GM23338 (cell line): ENCODE measurements around the gene PPM1H. TPM values are rescaled to one million over a fixed set of nuclear protein-coding genes. Genes with fewer than 3 reads are reported as not detected.

Experiments
- ATAC-seq: fragments of 200-7000 bp; cut with Tn5 transposase; 3 replicates; pipeline ENCODE4 v1.9.1; 2020
- DNase-seq: peaks from one replicate; pipeline ENCODE4 v3.0.0-alpha.2; 2015; ENCODE audit warnings: low spot score
- H2AFZ ChIP-seq: fragments of 200-600 bp; sonication (generic); 2 replicates; pipeline ENCODE4 v1.8.0; 2016; ENCODE audit warnings: antibody characterized with exemption, mild to moderate bottlenecking, moderate library complexity
- H3F3A ChIP-seq: fragments of 200-600 bp; sonication (generic); replicated peaks from 2 replicates; pipeline ENCODE4 v1.8.0; 2017; ENCODE audit warnings: antibody characterized with exemption, mixed run types, low read depth
- H3K27ac ChIP-seq: fragments of 200-600 bp; sonication (generic); 2 replicates; pipeline ENCODE4 v1.6.1; 2016; ENCODE audit warnings: low read depth
- H3K27me3 ChIP-seq: fragments of 200-600 bp; sonication (generic); 2 replicates; pipeline ENCODE4 v1.8.0; 2016; ENCODE audit warnings: mild to moderate bottlenecking, mixed run types, moderate library complexity; ENCODE audit not compliant: insufficient read depth
- H3K36me3 ChIP-seq: fragments of 200-600 bp; sonication (generic); 2 replicates; pipeline ENCODE4 v1.8.0; 2016; ENCODE audit warnings: mild to moderate bottlenecking; ENCODE audit not compliant: insufficient read depth
- H3K4me1 ChIP-seq: fragments of 200-600 bp; sonication (generic); 2 replicates; pipeline ENCODE4 v1.8.0; 2016; ENCODE audit warnings: mild to moderate bottlenecking, moderate library complexity; ENCODE audit not compliant: insufficient read depth
- H3K4me2 ChIP-seq: fragments of 200-600 bp; sonication (generic); 2 replicates; pipeline ENCODE4 v1.7.1; 2017; ENCODE audit warnings: mixed run types
- H3K4me3 ChIP-seq: fragments of 200-600 bp; sonication (generic); 2 replicates; pipeline ENCODE4 v1.6.1; 2016; ENCODE audit warnings: mixed run types
- H3K79me2 ChIP-seq: fragments of 200-600 bp; sonication (generic); replicated peaks from 2 replicates; pipeline ENCODE4 v1.8.0; 2017; ENCODE audit warnings: mild to moderate bottlenecking; ENCODE audit not compliant: insufficient read depth
- H3K9me2 ChIP-seq: fragments of 200-600 bp; sonication (generic); 2 replicates; pipeline ENCODE4 v1.8.0; 2017; ENCODE audit not compliant: insufficient read depth
- H4K20me1 ChIP-seq: fragments of 200-600 bp; sonication (generic); replicated peaks from 2 replicates; pipeline ENCODE4 v1.8.0; 2017; ENCODE audit warnings: mild to moderate bottlenecking; ENCODE audit not compliant: insufficient read depth
- H3K27ac Mint-ChIP-seq: 2 replicates; pipeline ENCODE4 v1.8.0; 2020; ENCODE audit warnings: inconsistent platforms, mild to moderate bottlenecking, moderate library complexity, mixed read lengths
- H3K27me3 Mint-ChIP-seq: 3 replicates; pipeline ENCODE4 v1.8.0; 2022; ENCODE audit warnings: low read depth, mild to moderate bottlenecking, moderate library complexity, mixed read lengths, inconsistent platforms; ENCODE audit not compliant: insufficient read depth, poor library complexity
- H3K36me3 Mint-ChIP-seq: 3 replicates; pipeline ENCODE4 v1.8.0; 2021; ENCODE audit warnings: low read depth, mild to moderate bottlenecking, inconsistent platforms, moderate library complexity, mixed read lengths
- H3K4me1 Mint-ChIP-seq: 3 replicates; pipeline ENCODE4 v1.8.0; 2020; ENCODE audit warnings: mild to moderate bottlenecking, inconsistent platforms, mixed read lengths
- H3K4me3 Mint-ChIP-seq: 3 replicates; pipeline ENCODE4 v1.8.0; 2021; ENCODE audit warnings: moderate library complexity, mild to moderate bottlenecking, inconsistent platforms, mixed read lengths
- H3K9me3 Mint-ChIP-seq: 3 replicates; pipeline ENCODE4 v1.8.0; 2020; ENCODE audit warnings: moderate library complexity, mild to moderate bottlenecking, inconsistent platforms, mixed read lengths
- CREB1 ChIP-seq: fragments of 250-450 bp; sonication (Bioruptor Pico); IDR thresholded peaks from 2 replicates; pipeline ENCODE4 v1.5.0; 2020; ENCODE audit warnings: low read depth, mild to moderate bottlenecking, moderate library complexity
- EZH2 ChIP-seq: fragments of 200-600 bp; sonication (generic); IDR thresholded peaks from one replicate; pipeline ENCODE4 v1.8.0; 2017; ENCODE audit warnings: antibody characterized with exemption, mild to moderate bottlenecking, low read depth; ENCODE audit not compliant: unreplicated experiment
- EZH2phosphoT487 ChIP-seq: fragments of 200-600 bp; sonication (generic); IDR thresholded peaks from one replicate; pipeline ENCODE4 v1.8.1; 2018; ENCODE audit warnings: antibody characterized with exemption; ENCODE audit not compliant: unreplicated experiment
- JUNB ChIP-seq: IDR thresholded peaks from one replicate; pipeline ENCODE4 v1.6.1; 2016; ENCODE audit warnings: antibody characterized with exemption; ENCODE audit not compliant: unreplicated experiment
- NANOG ChIP-seq: IDR thresholded peaks from 2 replicates; pipeline ENCODE4 v1.6.1; 2016; ENCODE audit warnings: antibody characterized with exemption, borderline replicate concordance
- POLR2AphosphoS5 ChIP-seq: IDR thresholded peaks from 2 replicates; pipeline ENCODE4 v1.6.1; 2016; ENCODE audit warnings: antibody characterized with exemption, low read depth
- STAT1 ChIP-seq: IDR thresholded peaks from one replicate; pipeline ENCODE4 v1.6.1; 2016; ENCODE audit warnings: antibody characterized with exemption; ENCODE audit not compliant: unreplicated experiment
- ZNF114 ChIP-seq: fragments of 250-450 bp; sonication (Bioruptor Pico); IDR thresholded peaks from 2 replicates; pipeline ENCODE4 v1.5.0; 2020; ENCODE audit warnings: mild to moderate bottlenecking, moderate library complexity
- ZNF331 ChIP-seq: fragments of 250-450 bp; sonication (Bioruptor Pico); IDR thresholded peaks from 2 replicates; pipeline ENCODE4 v1.5.0; 2020; ENCODE audit warnings: low read depth, mild to moderate bottlenecking, moderate library complexity
- polyA plus RNA-seq: library from polyadenylated mRNA; unstranded; fragments of >200 nt; fragmentation: Nextera tagmentation; extraction: Ambion mirVana; gene quantifications from 2 replicates; pipeline ENCODE4 v1.2.1, GENCODE V29; 2016
- total RNA-seq: library from RNA; depleted of rRNA; stranded (reverse); fragments of >200 nt; shearing (Covaris generic); gene quantifications from 2 replicates; pipeline ENCODE4 v1.2.3, GENCODE V29; 2014
- TF ChIP-seq, protein P1 (sequence below): IDR thresholded peaks from 2 replicates; pipeline ENCODE4 v1.6.1; 2016; ENCODE audit warnings: antibody characterized with exemption
- TF ChIP-seq, protein P2 (sequence below): fragments of 250-450 bp; sonication (Bioruptor Pico); IDR thresholded peaks from 2 replicates; pipeline ENCODE4 v1.5.0; 2020; ENCODE audit warnings: mild to moderate bottlenecking, moderate library complexity
- TF ChIP-seq, protein P3 (sequence below), 2 experiments: fragments of 200-600 bp in 1 of 2; sonication (generic) in 1 of 2; conservative IDR thresholded peaks; 2 replicates each; pipeline versions ENCODE4 v1.5.1 to v1.6.1; 2016 to 2017; ENCODE audit warnings: antibody characterized with exemption in 2 of 2, low read depth in 2 of 2, mild to moderate bottlenecking in 2 of 2, moderate library complexity in 1 of 2
- TF ChIP-seq, protein P4 (sequence below): IDR thresholded peaks from one replicate; pipeline ENCODE4 v1.6.1; 2018; ENCODE audit warnings: antibody characterized with exemption; ENCODE audit not compliant: unreplicated experiment

Gene PPM1H
- total and polyA plus RNA-seq, 2 experiments from 2014 or later, result 11.4 to 41.2 TPM

DNA sequence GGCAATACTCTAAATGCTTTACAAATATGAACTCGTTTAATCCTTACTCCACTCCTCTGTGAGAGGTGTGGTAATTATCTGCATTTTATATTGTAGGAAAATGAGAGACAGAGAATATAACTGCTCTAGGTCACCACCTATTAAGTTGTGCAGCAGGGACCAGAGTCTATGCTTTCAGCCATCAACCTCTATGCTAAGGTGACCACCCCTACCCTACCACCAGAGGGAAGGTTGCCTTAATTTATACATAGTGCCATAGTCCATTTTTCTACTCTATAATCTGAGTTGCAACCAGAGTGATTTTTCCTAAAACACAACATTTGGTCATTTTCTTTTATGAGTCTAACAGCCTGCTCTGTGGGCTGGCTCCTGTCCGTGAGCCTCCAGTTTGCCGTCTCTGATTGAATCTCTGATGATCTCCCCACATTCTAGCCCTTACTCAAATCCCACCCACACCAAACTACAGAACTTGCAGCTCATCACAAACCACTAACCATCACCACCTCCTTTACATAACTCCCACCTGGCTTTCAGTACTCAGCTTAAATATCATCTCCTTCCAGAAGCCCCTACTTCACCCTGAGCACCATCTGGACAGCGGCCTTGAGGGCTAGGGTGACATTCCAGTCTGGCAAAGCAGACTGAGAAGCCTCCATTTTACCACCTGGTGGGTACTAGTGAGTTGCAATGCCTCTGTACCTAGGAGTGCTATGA lies 126.6 kb downstream of the PPM1H start:
- H3K9me3 Mint-ChIP-seq, result no peaks in the 10 kb centered on the region
- Histone ChIP-seq H3K36me3 (no peaks in the 10 kb centered on the region), H3K79me2 (0 out of 2 replicates have a peak, but pooled peaks cover 7% of the 10 kb centered on the region), H3K4me2 (no peak overlapping the region), H3K4me1 (no peaks in the 10 kb centered on the region), H3K27me3 (no peaks in the 10 kb centered on the region), H3K27ac (no peak overlapping the region), H3K4me3 (no peak overlapping the region), H3F3A (no peaks in the 10 kb centered on the region), H2AFZ (no peak overlapping the region), H3K9me2 (no peaks in the 10 kb centered on the region), H4K20me1 (no peaks in the 10 kb centered on the region)
- DNase-seq (no peak), ATAC-seq (no peak)
- H3K36me3 Mint-ChIP-seq, result peaks cover 5% of the 10 kb centered on the region
- TF ChIP-seq, protein P1, sequence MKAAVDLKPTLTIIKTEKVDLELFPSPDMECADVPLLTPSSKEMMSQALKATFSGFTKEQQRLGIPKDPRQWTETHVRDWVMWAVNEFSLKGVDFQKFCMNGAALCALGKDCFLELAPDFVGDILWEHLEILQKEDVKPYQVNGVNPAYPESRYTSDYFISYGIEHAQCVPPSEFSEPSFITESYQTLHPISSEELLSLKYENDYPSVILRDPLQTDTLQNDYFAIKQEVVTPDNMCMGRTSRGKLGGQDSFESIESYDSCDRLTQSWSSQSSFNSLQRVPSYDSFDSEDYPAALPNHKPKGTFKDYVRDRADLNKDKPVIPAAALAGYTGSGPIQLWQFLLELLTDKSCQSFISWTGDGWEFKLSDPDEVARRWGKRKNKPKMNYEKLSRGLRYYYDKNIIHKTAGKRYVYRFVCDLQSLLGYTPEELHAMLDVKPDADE, result no peak
- no peak for TF ChIP-seq EZH2phosphoT487
- TF ChIP-seq JUNB, result no peak
- no peak for TF ChIP-seq NANOG
- TF ChIP-seq, protein P2, sequence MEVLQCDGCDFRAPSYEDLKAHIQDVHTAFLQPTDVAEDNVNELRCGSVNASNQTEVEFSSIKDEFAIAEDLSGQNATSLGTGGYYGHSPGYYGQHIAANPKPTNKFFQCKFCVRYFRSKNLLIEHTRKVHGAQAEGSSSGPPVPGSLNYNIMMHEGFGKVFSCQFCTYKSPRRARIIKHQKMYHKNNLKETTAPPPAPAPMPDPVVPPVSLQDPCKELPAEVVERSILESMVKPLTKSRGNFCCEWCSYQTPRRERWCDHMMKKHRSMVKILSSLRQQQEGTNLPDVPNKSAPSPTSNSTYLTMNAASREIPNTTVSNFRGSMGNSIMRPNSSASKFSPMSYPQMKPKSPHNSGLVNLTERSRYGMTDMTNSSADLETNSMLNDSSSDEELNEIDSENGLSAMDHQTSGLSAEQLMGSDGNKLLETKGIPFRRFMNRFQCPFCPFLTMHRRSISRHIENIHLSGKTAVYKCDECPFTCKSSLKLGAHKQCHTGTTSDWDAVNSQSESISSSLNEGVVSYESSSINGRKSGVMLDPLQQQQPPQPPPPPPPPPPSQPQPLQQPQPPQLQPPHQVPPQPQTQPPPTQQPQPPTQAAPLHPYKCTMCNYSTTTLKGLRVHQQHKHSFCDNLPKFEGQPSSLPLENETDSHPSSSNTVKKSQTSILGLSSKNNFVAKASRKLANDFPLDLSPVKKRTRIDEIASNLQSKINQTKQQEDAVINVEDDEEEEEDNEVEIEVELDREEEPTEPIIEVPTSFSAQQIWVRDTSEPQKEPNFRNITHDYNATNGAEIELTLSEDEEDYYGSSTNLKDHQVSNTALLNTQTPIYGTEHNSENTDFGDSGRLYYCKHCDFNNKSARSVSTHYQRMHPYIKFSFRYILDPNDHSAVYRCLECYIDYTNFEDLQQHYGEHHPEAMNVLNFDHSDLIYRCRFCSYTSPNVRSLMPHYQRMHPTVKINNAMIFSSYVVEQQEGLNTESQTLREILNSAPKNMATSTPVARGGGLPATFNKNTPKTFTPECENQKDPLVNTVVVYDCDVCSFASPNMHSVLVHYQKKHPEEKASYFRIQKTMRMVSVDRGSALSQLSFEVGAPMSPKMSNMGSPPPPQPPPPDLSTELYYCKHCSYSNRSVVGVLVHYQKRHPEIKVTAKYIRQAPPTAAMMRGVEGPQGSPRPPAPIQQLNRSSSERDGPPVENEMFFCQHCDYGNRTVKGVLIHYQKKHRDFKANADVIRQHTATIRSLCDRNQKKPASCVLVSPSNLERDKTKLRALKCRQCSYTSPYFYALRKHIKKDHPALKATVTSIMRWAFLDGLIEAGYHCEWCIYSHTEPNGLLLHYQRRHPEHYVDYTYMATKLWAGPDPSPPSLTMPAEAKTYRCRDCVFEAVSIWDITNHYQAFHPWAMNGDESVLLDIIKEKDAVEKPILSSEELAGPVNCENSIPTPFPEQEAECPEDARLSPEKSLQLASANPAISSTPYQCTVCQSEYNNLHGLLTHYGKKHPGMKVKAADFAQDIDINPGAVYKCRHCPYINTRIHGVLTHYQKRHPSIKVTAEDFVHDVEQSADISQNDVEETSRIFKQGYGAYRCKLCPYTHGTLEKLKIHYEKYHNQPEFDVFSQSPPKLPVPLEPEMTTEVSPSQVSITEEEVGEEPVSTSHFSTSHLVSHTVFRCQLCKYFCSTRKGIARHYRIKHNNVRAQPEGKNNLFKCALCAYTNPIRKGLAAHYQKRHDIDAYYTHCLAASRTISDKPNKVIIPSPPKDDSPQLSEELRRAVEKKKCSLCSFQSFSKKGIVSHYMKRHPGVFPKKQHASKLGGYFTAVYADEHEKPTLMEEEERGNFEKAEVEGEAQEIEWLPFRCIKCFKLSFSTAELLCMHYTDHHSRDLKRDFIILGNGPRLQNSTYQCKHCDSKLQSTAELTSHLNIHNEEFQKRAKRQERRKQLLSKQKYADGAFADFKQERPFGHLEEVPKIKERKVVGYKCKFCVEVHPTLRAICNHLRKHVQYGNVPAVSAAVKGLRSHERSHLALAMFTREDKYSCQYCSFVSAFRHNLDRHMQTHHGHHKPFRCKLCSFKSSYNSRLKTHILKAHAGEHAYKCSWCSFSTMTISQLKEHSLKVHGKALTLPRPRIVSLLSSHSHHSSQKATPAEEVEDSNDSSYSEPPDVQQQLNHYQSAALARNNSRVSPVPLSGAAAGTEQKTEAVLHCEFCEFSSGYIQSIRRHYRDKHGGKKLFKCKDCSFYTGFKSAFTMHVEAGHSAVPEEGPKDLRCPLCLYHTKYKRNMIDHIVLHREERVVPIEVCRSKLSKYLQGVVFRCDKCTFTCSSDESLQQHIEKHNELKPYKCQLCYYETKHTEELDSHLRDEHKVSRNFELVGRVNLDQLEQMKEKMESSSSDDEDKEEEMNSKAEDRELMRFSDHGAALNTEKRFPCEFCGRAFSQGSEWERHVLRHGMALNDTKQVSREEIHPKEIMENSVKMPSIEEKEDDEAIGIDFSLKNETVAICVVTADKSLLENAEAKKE, result no peak
- TF ChIP-seq, protein P3, sequence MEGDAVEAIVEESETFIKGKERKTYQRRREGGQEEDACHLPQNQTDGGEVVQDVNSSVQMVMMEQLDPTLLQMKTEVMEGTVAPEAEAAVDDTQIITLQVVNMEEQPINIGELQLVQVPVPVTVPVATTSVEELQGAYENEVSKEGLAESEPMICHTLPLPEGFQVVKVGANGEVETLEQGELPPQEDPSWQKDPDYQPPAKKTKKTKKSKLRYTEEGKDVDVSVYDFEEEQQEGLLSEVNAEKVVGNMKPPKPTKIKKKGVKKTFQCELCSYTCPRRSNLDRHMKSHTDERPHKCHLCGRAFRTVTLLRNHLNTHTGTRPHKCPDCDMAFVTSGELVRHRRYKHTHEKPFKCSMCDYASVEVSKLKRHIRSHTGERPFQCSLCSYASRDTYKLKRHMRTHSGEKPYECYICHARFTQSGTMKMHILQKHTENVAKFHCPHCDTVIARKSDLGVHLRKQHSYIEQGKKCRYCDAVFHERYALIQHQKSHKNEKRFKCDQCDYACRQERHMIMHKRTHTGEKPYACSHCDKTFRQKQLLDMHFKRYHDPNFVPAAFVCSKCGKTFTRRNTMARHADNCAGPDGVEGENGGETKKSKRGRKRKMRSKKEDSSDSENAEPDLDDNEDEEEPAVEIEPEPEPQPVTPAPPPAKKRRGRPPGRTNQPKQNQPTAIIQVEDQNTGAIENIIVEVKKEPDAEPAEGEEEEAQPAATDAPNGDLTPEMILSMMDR (conservative IDR thresholded peaks at IDR 0.05; ENCODE audit: low read depth in 2 of 2), result no peak
- TF ChIP-seq STAT1, result no peak
- TF ChIP-seq CREB1 (CRISPR knock-in tag), result no peak
- no peak for TF ChIP-seq ZNF114
- no peak for TF ChIP-seq ZNF331 (CRISPR knock-in tag)
- TF ChIP-seq EZH2, result no peak
- no peak for TF ChIP-seq POLR2AphosphoS5
- TF ChIP-seq, protein P4, sequence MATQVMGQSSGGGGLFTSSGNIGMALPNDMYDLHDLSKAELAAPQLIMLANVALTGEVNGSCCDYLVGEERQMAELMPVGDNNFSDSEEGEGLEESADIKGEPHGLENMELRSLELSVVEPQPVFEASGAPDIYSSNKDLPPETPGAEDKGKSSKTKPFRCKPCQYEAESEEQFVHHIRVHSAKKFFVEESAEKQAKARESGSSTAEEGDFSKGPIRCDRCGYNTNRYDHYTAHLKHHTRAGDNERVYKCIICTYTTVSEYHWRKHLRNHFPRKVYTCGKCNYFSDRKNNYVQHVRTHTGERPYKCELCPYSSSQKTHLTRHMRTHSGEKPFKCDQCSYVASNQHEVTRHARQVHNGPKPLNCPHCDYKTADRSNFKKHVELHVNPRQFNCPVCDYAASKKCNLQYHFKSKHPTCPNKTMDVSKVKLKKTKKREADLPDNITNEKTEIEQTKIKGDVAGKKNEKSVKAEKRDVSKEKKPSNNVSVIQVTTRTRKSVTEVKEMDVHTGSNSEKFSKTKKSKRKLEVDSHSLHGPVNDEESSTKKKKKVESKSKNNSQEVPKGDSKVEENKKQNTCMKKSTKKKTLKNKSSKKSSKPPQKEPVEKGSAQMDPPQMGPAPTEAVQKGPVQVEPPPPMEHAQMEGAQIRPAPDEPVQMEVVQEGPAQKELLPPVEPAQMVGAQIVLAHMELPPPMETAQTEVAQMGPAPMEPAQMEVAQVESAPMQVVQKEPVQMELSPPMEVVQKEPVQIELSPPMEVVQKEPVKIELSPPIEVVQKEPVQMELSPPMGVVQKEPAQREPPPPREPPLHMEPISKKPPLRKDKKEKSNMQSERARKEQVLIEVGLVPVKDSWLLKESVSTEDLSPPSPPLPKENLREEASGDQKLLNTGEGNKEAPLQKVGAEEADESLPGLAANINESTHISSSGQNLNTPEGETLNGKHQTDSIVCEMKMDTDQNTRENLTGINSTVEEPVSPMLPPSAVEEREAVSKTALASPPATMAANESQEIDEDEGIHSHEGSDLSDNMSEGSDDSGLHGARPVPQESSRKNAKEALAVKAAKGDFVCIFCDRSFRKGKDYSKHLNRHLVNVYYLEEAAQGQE, result no peak
- H3K4me3 Mint-ChIP-seq, result no peak overlapping the region
- H3K27me3 Mint-ChIP-seq, result peaks cover 3% of the 10 kb centered on the region
- no peak overlapping the region for H3K27ac Mint-ChIP-seq
- peaks cover 5% of the 10 kb centered on the region; the same call in 2 of the 3 replicates for H3K4me1 Mint-ChIP-seq
